Thoracic aorta (tissue), 2 donors: Measurements from ENCODE around the gene PNLIP. TPM values are rescaled to one million over a fixed set of nuclear protein-coding genes. Genes with fewer than 3 reads are reported as not detected.

Source experiments
- ATAC-seq: fragments of 150-250 bp; one replicate; pipeline ENCODE4 v1.8.0; 2017; ENCODE audit warnings: low read depth; ENCODE audit not compliant: insufficient number of reproducible peaks, low FRiP score
- DNase-seq: peaks from one replicate; pipeline ENCODE4 v3.0.0-alpha.2; 2020; ENCODE audit warnings: low spot score
- H3K27ac ChIP-seq, 2 donors: fragments of 200-600 bp; sonication (generic); 1 replicate in 1 of 2; 2 replicates in 1 of 2; pipeline ENCODE4 v1.5.1; 2016; ENCODE audit warnings: mild to moderate bottlenecking in 2 of 2, moderate library complexity in 2 of 2
- H3K27me3 ChIP-seq: fragments of 200-600 bp; sonication (generic); replicated peaks from 2 replicates; pipeline ENCODE4 v1.6.0; 2016; ENCODE audit warnings: mild to moderate bottlenecking; ENCODE audit not compliant: insufficient read depth
- H3K36me3 ChIP-seq: fragments of 200-600 bp; sonication (generic); one replicate; pipeline ENCODE4 v1.5.1; 2016
- H3K4me1 ChIP-seq, 2 donors: fragments of 200-600 bp; sonication (generic); 1 replicate in 1 of 2; 2 replicates in 1 of 2; pipeline versions ENCODE4 v1.5.1 to v1.6.0; 2016; ENCODE audit warnings: low read depth in 2 of 2, mild to moderate bottlenecking in 1 of 2; ENCODE audit not compliant: control insufficient read depth in 1 of 2
- H3K4me3 ChIP-seq: fragments of 200-600 bp; sonication (generic); 2 replicates; pipeline ENCODE4 v1.5.1; 2016; ENCODE audit warnings: mild to moderate bottlenecking
- H3K9me3 ChIP-seq: fragments of 200-600 bp; sonication (generic); 2 replicates; pipeline ENCODE4 v1.5.1; 2016
- total RNA-seq, 2 donors: library from RNA; depleted of rRNA; stranded (reverse); fragments of >200 nt; gene quantifications; one replicate each; pipeline versions ENCODE4 v1.1.0 to v1.2.3, GENCODE V29; 2016
- TF ChIP-seq, protein P1 (sequence below): fragments of 200-600 bp; sonication (generic); IDR thresholded peaks from one replicate; pipeline ENCODE4 v1.5.1; 2019; ENCODE audit warnings: antibody characterized with exemption

The PNLIP gene
- total RNA-seq, 2 donors from 2014 or later: 1.7 TPM; not detected in 1

DNA sequence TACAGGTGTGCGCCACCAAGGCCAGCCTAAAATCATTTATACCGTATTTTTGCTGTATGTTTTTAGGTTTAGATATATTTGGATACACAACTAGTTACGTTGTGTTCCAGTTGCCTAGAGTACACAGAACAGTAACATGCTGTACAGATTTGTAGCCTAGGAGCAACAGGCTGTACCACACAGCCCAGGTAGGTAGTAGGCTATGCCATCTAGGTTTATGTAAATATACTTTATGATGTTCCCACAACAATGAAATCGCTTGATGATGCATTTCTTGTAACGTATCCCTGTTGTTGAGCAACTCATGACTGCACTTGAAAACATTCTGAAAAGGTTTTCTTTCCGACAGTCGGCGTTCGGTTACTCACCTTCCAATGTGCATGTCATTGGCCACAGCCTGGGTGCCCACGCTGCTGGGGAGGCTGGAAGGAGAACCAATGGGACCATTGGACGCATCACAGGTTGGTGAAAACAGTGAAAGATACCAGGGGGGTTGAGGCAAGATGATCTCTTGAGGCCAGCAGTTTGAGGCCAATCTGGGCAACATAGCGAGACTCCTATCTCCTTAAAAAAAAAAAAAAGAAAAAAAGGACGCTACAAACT lies 7.7 kb downstream of the PNLIP start:
- no peaks in the 10 kb centered on the region for H3K9me3 ChIP-seq
- no peaks in the 10 kb centered on the region for H3K4me1 ChIP-seq
- H3K36me3 ChIP-seq: no peaks in the 10 kb centered on the region
- no peak overlapping the region for H3K4me3 ChIP-seq
- ATAC-seq (no peak), DNase-seq (no peak)
- H3K27ac ChIP-seq: no peak overlapping the region
- no peaks in the 10 kb centered on the region for H3K27me3 ChIP-seq
- TF ChIP-seq, protein P1, sequence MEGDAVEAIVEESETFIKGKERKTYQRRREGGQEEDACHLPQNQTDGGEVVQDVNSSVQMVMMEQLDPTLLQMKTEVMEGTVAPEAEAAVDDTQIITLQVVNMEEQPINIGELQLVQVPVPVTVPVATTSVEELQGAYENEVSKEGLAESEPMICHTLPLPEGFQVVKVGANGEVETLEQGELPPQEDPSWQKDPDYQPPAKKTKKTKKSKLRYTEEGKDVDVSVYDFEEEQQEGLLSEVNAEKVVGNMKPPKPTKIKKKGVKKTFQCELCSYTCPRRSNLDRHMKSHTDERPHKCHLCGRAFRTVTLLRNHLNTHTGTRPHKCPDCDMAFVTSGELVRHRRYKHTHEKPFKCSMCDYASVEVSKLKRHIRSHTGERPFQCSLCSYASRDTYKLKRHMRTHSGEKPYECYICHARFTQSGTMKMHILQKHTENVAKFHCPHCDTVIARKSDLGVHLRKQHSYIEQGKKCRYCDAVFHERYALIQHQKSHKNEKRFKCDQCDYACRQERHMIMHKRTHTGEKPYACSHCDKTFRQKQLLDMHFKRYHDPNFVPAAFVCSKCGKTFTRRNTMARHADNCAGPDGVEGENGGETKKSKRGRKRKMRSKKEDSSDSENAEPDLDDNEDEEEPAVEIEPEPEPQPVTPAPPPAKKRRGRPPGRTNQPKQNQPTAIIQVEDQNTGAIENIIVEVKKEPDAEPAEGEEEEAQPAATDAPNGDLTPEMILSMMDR: no peak

DNA sequence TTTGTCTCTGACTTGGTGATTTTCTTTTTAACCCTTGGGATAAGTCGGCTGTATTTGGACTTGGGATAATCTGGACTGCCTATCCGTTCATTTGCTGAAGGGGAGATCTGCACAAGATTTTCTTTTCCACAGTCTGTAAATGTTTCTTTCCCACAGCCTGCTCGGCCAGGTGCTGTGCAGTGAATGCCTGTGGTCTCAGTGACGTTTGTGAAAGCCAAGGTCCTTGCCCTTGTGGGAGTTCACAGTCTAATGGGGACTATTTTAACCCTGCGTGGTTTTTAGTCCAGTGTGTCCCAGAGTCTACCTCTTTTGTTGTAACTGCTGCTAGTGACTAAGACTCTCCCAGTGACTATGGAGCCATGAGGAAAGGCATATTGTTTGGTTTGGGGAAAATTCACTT lies 8.9 kb downstream of the PNLIP start:
- ATAC-seq (no peak), DNase-seq (no peak)
- H3K9me3 ChIP-seq: no peaks in the 10 kb centered on the region
- H3K4me1 ChIP-seq: no peaks in the 10 kb centered on the region
- TF ChIP-seq, protein P1: no peak
- no peaks in the 10 kb centered on the region for H3K36me3 ChIP-seq
- H3K27me3 ChIP-seq: no peaks in the 10 kb centered on the region
- H3K27ac ChIP-seq: no peak overlapping the region
- H3K4me3 ChIP-seq: no peak overlapping the region

DNA sequence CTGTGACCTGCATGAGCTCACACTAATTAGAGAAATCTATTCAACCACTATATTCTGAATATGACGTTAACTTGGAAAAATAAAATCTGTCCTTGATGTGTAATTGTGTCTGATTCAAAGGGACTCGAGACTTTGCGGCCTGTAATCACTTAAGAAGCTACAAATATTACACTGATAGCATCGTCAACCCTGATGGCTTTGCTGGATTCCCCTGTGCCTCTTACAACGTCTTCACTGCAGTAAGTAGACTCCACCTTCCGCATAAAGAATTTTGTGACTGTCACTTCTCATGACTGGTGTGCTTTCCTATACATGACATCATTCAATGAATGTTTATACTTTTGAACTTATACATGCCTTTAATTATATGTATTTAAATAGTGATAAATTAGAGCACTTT lies 10.1 kb downstream of the PNLIP start:
- H3K4me1 ChIP-seq: no peaks in the 10 kb centered on the region
- TF ChIP-seq, protein P1: no peak
- no peaks in the 10 kb centered on the region for H3K9me3 ChIP-seq
- H3K36me3 ChIP-seq: no peaks in the 10 kb centered on the region
- H3K4me3 ChIP-seq: no peak overlapping the region
- ATAC-seq: no peak
- no peak for DNase-seq
- H3K27me3 ChIP-seq: no peaks in the 10 kb centered on the region
- H3K27ac ChIP-seq: no peak overlapping the region

DNA sequence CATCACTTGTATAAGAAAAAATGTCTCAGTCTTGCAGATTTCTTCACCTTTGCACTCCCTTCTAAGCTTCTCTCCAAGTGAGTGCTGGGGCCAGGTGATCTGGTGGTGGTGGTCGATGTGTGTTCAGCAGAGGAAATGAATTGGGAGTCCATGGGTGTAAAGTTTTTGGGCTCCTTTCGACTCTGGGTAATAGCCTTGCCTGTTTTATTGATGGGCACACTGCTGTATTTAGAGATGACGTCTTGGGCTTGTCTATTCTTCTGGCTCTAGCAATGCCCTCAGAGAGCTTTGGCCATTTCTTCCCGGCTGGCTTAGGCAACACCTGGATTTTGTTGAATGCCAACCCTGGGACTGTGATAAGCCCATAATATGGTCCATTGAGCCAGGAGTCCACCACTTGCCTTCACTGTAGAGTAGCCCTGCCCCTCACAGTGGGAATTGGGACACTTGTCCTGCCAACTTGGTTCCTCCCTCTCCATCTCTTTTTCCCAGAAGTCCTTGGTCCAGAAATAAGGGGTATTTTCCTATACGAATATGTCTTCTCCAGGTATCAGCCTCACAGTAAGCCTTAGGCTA lies 11.7 kb downstream of the PNLIP start:
- H3K27ac ChIP-seq: no peak overlapping the region
- no peak for DNase-seq
- no peaks in the 10 kb centered on the region for H3K4me1 ChIP-seq
- no peaks in the 10 kb centered on the region for H3K36me3 ChIP-seq
- H3K4me3 ChIP-seq: no peak overlapping the region
- TF ChIP-seq, protein P1: no peak
- no peaks in the 10 kb centered on the region for H3K9me3 ChIP-seq
- no peaks in the 10 kb centered on the region for H3K27me3 ChIP-seq
- ATAC-seq: no peak

DNA sequence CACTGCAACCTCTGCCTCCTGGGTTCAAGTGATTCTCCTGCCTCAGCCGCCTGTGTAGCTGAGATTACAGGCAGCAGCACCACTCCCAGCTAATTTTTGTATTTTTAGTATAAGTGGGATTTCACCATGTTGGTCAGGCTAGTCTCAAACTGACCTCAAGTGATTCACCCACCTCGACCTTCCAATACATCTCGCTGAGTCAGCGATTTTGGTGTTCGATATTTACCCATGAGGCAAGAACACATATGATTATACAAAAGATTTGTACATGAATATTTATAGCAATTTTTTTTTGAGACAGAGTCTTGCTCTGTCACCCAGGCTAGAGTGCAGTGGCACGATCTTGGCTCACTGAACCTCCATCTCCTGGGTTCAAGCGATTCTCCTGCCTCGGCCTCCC lies 19.8 kb downstream of the PNLIP start:
- TF ChIP-seq, protein P1: no peak
- H3K4me3 ChIP-seq: no peak overlapping the region
- H3K27ac ChIP-seq: no peak overlapping the region
- H3K4me1 ChIP-seq: no peaks in the 10 kb centered on the region
- ATAC-seq: no peak
- no peaks in the 10 kb centered on the region for H3K9me3 ChIP-seq
- H3K36me3 ChIP-seq: no peaks in the 10 kb centered on the region
- DNase-seq: no peak
- H3K27me3 ChIP-seq: no peaks in the 10 kb centered on the region
